Activated naive CD8-positive, alpha-beta T cell treated with anti-CD3 and anti-CD28 coated beads, Interleukin-2, amount 10 ng/mL, durations not matched to agents 7 days and 5 days (primary cell): ENCODE results near the gene PPIA. TPM values are rescaled to one million over a fixed set of nuclear protein-coding genes. Genes with fewer than 3 reads are reported as not detected.
"Not testable (repeated sequence)": the region's sequence is repeated elsewhere in the genome, so short reads cannot be mapped to it uniquely, and the experiment has no call there.

ENCODE experiments used
- ATAC-seq: fragments of 150-1000 bp; cut with Tn5 transposase; one replicate; pipeline ENCODE4 v1.10.0; 2021; ENCODE audit warnings: low read depth, moderate library complexity
- POLR2A ChIA-PET: fragments of 350-600 bp; sonication (Branson Sonifier 250); formaldehyde crosslinking; loops from one replicate; lab custom pipeline; 2021; ENCODE audit warnings: antibody characterized with exemption; lab: Charles Lee
- DNase-seq: peaks from one replicate; pipeline ENCODE4 v3.0.0; 2021
- H3K27ac Mint-ChIP-seq: one replicate; pipeline ENCODE4 v1.8.0; 2022; ENCODE audit warnings: mild to moderate bottlenecking, mixed read lengths
- H3K27me3 Mint-ChIP-seq: one replicate; pipeline ENCODE4 v1.8.0; 2022; ENCODE audit warnings: mild to moderate bottlenecking, moderate library complexity, mixed read lengths
- H3K36me3 Mint-ChIP-seq: one replicate; pipeline ENCODE4 v1.8.0; 2021; ENCODE audit warnings: mild to moderate bottlenecking, mixed read lengths
- H3K4me1 Mint-ChIP-seq: one replicate; pipeline ENCODE4 v1.8.0; 2021; ENCODE audit warnings: mixed read lengths
- H3K4me3 Mint-ChIP-seq: one replicate; pipeline ENCODE4 v1.8.0; 2022; ENCODE audit warnings: mild to moderate bottlenecking, moderate library complexity, mixed read lengths
- H3K9me3 Mint-ChIP-seq: one replicate; pipeline ENCODE4 v1.8.0; 2021; ENCODE audit warnings: mixed read lengths
- total RNA-seq, 2 experiments: library from RNA; stranded (reverse); gene quantifications; one replicate each; pipeline ENCODE4 v1.2.3, GENCODE V29; 2021

The PPIA gene
- total RNA-seq, 2 experiments from 2014 or later: 1,658 to 1,692 TPM

DNA sequence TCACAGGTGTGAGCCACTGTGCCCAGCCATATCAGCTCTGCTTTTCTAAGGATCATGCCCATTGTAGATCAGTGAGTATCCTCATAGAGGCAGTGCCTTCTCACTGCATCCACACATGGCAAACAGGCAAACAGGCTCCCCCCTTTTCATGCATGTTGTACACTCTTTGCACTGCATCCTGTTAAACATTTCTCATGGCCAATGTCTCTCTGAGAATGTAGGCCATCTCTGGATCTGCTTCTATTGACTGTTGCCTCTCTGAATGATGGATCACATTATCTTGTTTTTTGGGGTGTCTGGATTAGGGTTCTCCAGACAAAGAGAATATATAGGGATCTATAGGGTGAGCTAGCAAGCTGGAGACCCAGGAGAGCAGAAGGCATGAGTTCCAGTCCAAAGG, 13.1 kb upstream of the PPIA start:
- DNase-seq: no peak
- no peak overlapping the region for H3K27ac Mint-ChIP-seq
- POLR2A ChIA-PET: no interaction called here

DNA sequence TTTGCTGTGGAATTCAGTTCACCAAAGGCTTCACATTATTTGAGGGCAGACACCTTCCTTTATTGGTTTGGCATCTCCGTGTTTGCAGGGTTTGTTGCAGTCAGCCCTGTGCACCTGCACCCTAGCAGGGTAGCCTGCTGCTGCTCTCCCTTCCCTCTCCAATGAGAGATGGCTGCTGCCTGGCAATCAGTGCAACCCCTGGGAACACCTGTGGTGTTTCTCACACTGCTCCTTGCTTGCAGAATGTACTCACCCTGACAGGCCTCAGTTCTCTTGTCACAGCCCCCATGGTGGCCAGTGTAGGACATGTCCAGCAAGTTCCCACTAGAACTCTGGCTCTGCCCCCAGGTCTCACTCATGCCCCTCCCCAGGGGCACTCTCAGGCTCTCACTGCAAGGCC, 12.1 kb upstream of the PPIA start:
- Mint-ChIP-seq H3K27ac (no peak overlapping the region), H3K4me3 (no peak overlapping the region), H3K36me3 (peaks cover 7% of the 10 kb centered on the region), H3K27me3 (peaks cover 4% of the 10 kb centered on the region), H3K9me3 (peaks cover 9% of the 10 kb centered on the region), H3K4me1 (no peaks in the 10 kb centered on the region)
- ATAC-seq: no peak
- POLR2A ChIA-PET: no interaction called here
- DNase-seq: no peak

More for the DNA sequence above, 13.1 kb upstream of the PPIA start:
- H3K4me3 Mint-ChIP-seq: no peak overlapping the region
- H3K9me3 Mint-ChIP-seq: peaks cover 9% of the 10 kb centered on the region
- H3K4me1 Mint-ChIP-seq: no peaks in the 10 kb centered on the region
- no peak for ATAC-seq
- H3K27me3 Mint-ChIP-seq: peaks cover 4% of the 10 kb centered on the region
- peaks cover 7% of the 10 kb centered on the region for H3K36me3 Mint-ChIP-seq

DNA sequence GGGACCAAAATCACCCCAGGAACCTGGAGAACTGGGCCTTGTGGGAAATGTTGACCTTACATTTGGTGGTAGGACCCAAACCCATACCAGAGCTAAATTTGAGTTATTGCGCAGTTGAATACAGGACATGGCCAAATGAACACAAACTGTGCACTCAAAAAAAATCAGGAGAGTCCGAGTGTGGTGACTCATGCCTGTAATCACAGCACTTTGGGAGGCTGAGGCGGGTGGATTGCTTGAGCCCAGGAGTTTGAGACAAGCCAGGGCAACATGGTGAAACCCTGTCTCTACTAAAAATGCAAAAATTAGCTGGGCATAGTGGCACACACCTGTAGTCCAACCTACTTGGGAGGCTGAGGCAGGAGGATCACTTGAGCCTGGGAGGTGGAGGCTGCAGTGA, 11.3 kb upstream of the PPIA start:
- H3K27ac Mint-ChIP-seq, POLR2A ChIA-PET, H3K27me3 Mint-ChIP-seq: not testable (repeated sequence)

GRCh38 chr7:44787041-44787440, 9.4 kb upstream of the PPIA start:
- Mint-ChIP-seq H3K4me1 (no peaks in the 10 kb centered on the region), H3K27me3 (peaks cover 4% of the 10 kb centered on the region), H3K27ac (no peak overlapping the region), H3K9me3 (peaks cover 9% of the 10 kb centered on the region), H3K4me3 (no peak overlapping the region), H3K36me3 (peaks cover 7% of the 10 kb centered on the region)
- ATAC-seq: no peak
- DNase-seq: no peak
- POLR2A ChIA-PET: no interaction called here

More for the DNA sequence above, 11.3 kb upstream of the PPIA start:
- not testable (repeated sequence) for H3K9me3 Mint-ChIP-seq, H3K4me3 Mint-ChIP-seq, H3K4me1 Mint-ChIP-seq, DNase-seq, ATAC-seq, H3K36me3 Mint-ChIP-seq

- ATAC-seq (no peak), DNase-seq (no peak)
- H3K9me3 Mint-ChIP-seq: peaks cover 6% of the 10 kb centered on the region
- H3K27me3 Mint-ChIP-seq: peaks cover 4% of the 10 kb centered on the region
- H3K4me3 Mint-ChIP-seq: no peak overlapping the region
- H3K36me3 Mint-ChIP-seq: peaks cover 7% of the 10 kb centered on the region
- no peaks in the 10 kb centered on the region for H3K4me1 Mint-ChIP-seq
- H3K27ac Mint-ChIP-seq: no peak overlapping the region
- POLR2A ChIA-PET: no interaction called here
Observed at GRCh38 chr7:44787762-44788161, 8.7 kb upstream of the PPIA start.

- H3K36me3 Mint-ChIP-seq: no peaks in the 10 kb centered on the region
- ATAC-seq: no peak
- no peak for DNase-seq
- no peaks in the 10 kb centered on the region for H3K27me3 Mint-ChIP-seq
- no peak overlapping the region for H3K4me3 Mint-ChIP-seq
- H3K4me1 Mint-ChIP-seq: peaks cover 3% of the 10 kb centered on the region
- H3K27ac Mint-ChIP-seq: no peak overlapping the region
- POLR2A ChIA-PET: interaction anchor here (0.6 kb wide), 1 partner anchor 34 kb away, joined by 3 read pairs; no protein-coding TSS in a partner anchor
- no peaks in the 10 kb centered on the region for H3K9me3 Mint-ChIP-seq
Observed at GRCh38 chr7:44789990-44790389, 6.5 kb upstream of the PPIA start.

DNA sequence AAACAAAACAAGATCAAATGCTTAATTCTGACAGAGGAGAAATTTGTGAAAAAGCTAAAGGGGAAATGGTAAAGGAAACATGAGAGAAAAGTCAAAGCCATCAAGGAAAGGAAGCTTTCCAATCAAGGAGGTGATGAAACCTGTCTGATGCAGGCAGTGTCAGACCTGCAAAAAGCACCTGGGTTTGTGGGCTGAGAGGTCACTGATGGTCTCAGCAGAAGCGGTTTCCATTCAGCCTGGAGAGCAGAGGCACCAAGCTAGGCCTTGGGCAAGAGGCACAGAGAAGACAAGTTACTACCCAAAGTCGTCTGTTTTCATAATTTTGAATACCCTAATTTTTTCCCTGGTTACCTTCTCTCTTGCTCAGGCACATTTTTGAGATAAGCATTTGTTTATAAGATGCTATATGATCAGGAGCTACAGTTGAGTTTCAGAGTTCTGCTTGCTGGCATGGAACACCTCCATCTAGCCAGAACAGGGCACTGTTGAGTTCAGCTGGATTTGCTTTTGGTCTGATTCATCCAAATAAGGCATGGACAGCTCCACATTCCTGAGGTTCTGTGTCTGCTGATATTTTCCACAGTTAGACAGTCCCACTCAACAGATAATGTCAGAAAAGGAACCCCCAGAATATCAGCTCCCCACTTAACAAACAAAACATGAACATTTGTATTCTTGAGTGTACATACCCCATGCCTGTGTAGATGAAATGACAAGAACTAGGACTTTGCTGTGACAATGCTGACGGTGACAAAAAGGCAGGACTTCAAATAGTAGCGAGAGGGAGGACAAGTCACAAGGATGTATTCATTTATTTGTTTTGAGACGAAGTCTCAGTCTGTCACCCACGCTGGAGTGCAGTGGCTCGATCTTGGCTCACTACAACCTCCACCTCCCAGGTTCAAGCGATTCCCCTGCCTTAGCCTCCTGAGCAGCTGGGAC, 4.9 kb upstream of the PPIA start:
- H3K36me3 Mint-ChIP-seq: no peaks in the 10 kb centered on the region
- no peaks in the 10 kb centered on the region for H3K27me3 Mint-ChIP-seq
- no peak for DNase-seq
- POLR2A ChIA-PET: interaction anchor here (0.8 to 0.9 kb wide), 2 partner anchors 44 to 209 kb away, joined by 3 read pairs; partner anchors contain the start of gene TMED4
- H3K9me3 Mint-ChIP-seq: no peaks in the 10 kb centered on the region
- no peak for ATAC-seq
- H3K27ac Mint-ChIP-seq: no peak overlapping the region
- H3K4me3 Mint-ChIP-seq: no peak overlapping the region
- peaks cover 3% of the 10 kb centered on the region for H3K4me1 Mint-ChIP-seq

DNA sequence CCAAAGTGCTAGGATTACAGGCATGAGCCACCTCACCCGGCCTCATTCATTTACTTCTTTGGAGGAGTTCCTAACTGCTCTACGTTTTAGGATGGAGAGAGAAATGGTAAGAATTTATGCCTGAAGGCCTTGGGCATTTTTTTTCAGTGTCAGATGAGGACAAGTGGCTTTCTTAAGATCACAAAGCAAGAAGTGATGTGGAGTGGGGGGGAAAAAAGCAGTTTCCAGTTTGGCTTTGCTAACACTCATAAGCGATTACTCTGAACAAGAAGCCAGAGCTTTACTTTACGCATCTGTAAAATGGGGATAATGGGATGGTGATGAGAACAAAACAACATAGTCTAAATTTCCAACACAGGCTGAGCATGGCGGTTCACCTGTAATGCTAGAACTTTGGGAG, 2.6 kb upstream of the PPIA start:
- POLR2A ChIA-PET: no interaction called here
- no peaks in the 10 kb centered on the region for H3K27me3 Mint-ChIP-seq
- H3K27ac Mint-ChIP-seq: no peak overlapping the region
- DNase-seq (no peak), ATAC-seq (no peak)
- no peaks in the 10 kb centered on the region for H3K9me3 Mint-ChIP-seq
- peaks cover 10% of the 10 kb centered on the region for H3K36me3 Mint-ChIP-seq
- peaks cover 8% of the 10 kb centered on the region for H3K4me1 Mint-ChIP-seq
- peak overlapping the region; percentile 3 for H3K4me3 Mint-ChIP-seq

- ATAC-seq: no peak
- H3K4me1 Mint-ChIP-seq: peaks cover 9% of the 10 kb centered on the region
- H3K36me3 Mint-ChIP-seq: peaks cover 10% of the 10 kb centered on the region
- DNase-seq: no peak
- POLR2A ChIA-PET: interaction anchor here (0.9 to 1.5 kb wide), 2 partner anchors 26 to 212 kb away, joined by 3 read pairs; partner anchors contain the start of gene TMED4
- no peaks in the 10 kb centered on the region for H3K27me3 Mint-ChIP-seq
- H3K4me3 Mint-ChIP-seq: no peak overlapping the region
- no peak overlapping the region for H3K27ac Mint-ChIP-seq
- no peaks in the 10 kb centered on the region for H3K9me3 Mint-ChIP-seq
Observed at GRCh38 chr7:44794331-44794730, 2.1 kb upstream of the PPIA start.

- Mint-ChIP-seq H3K9me3 (no peaks in the 10 kb centered on the region), H3K27ac (peak overlapping the region; percentile 96), H3K4me1 (peaks cover 23% of the 10 kb centered on the region), H3K27me3 (no peaks in the 10 kb centered on the region), H3K36me3 (peaks cover 23% of the 10 kb centered on the region), H3K4me3 (peak overlapping the region; percentile 98)
- ATAC-seq: peak; percentile 30
- POLR2A ChIA-PET: interaction anchor here (1.0 to 4.1 kb wide), 2 partner anchors 52 to 214 kb away, joined by 4 to 20 read pairs; partner anchors contain the start of genes H2AZ2 and TMED4
- no peak for DNase-seq
Observed at GRCh38 chr7:44796034-44796503, 412 bp upstream of the PPIA start.

DNA sequence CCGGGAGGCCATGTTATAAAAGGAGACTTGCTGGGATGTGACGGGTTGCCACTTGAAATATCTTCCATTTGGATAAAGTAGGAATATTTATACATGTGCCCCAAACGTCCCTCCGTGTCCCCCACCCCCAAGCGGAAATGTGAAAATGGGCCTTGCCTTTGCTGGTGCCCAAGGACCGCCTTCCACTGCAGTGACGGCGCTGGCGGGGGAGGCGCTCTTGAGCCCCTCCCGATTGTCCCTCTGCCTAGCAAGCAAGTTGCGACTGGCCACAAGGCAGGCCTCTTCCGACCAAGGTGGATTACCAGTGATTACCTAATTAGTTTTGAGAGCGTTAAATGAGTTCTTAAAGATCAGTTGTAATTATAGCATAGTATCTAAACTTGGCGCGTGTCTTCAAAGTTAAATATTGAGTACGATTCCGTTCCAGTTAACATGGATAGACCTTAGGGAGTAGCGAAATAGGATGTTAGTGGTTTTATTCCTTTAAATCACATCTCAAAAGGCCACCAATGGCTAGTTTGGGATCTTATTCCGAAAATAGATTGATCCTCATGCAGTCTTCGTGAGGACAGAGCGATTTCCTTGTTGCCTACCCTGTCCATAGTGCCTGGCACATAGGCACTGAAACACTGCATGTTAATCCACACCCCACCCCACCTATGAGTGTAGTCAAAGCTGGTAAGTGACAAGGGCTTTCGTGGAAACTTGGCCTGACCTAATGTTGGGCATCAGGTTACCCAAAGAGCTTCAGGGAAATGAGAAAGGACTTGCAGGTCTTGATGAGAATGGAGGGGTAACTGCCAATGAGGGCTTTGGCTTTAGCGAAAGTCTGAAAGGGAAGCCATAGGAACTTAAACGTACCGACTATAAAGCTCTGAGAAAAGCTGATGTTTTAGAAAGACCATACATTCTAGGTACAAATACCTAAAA, 1.1 kb downstream of the PPIA start:
- peak; percentile 83 for DNase-seq
- peaks cover 27% of the 10 kb centered on the region for H3K4me1 Mint-ChIP-seq
- H3K27ac Mint-ChIP-seq: peak overlapping the region; percentile 96
- no peaks in the 10 kb centered on the region for H3K27me3 Mint-ChIP-seq
- peak overlapping the region; percentile 98 for H3K4me3 Mint-ChIP-seq
- POLR2A ChIA-PET: interaction anchor here (0.5 to 4.1 kb wide), 18 partner anchors 8 to 216 kb away, joined by 3 to 38 read pairs (median 4); partner anchors contain the start of genes H2AZ2, OGDH, PURB and TMED4
- peaks cover 32% of the 10 kb centered on the region for H3K36me3 Mint-ChIP-seq
- no peaks in the 10 kb centered on the region for H3K9me3 Mint-ChIP-seq
- ATAC-seq: peak; percentile 49

DNA sequence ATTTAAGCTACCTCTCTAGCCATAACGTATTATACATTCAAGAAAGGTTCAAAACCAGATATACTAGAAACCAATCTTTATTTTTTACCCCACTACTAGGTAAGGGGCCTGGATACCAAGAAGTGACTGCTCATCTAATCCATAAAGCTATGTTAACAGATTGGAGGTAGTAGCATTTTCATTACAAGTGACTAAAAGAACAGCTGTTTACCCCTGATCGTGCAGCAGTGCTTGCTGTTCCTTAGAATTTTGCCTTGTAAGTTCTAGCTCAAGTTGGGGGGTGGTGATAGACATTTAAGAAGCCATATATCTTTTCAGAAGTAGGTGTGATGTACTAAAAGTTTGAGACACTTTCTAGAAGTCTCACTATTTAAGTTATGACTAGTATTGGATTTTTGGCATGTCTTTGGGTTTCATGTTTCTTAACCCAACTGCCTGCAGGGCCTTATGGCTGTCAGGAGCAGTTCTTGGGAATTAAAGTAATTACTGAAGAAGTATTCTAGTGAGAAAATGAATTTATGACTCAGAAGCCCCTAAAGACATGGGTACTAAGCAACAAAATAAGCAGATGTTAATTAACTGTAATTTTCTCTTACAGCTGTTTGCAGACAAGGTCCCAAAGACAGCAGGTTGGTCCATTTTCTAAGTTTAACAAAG, 2.3 kb downstream of the PPIA start:
- DNase-seq (no peak), ATAC-seq (no peak)
- peak overlapping the region; percentile 96 for H3K27ac Mint-ChIP-seq
- peak overlapping the region; percentile 98 for H3K4me3 Mint-ChIP-seq
- H3K27me3 Mint-ChIP-seq: no peaks in the 10 kb centered on the region
- POLR2A ChIA-PET: interaction anchor here (0.6 to 4.1 kb wide), 7 partner anchors 12 to 217 kb away, joined by 3 to 38 read pairs (median 11); partner anchors contain the start of genes H2AZ2, PURB and TMED4
- H3K9me3 Mint-ChIP-seq: no peaks in the 10 kb centered on the region
- H3K4me1 Mint-ChIP-seq: peaks cover 28% of the 10 kb centered on the region
- H3K36me3 Mint-ChIP-seq: peaks cover 36% of the 10 kb centered on the region
